ENCODE data around the gene TTC3. TPM values are rescaled to one million over a fixed set of nuclear protein-coding genes. Genes with fewer than 3 reads are reported as not detected.

Gene TTC3
- total RNA-seq, 1 donor = 372 TPM

DNA sequence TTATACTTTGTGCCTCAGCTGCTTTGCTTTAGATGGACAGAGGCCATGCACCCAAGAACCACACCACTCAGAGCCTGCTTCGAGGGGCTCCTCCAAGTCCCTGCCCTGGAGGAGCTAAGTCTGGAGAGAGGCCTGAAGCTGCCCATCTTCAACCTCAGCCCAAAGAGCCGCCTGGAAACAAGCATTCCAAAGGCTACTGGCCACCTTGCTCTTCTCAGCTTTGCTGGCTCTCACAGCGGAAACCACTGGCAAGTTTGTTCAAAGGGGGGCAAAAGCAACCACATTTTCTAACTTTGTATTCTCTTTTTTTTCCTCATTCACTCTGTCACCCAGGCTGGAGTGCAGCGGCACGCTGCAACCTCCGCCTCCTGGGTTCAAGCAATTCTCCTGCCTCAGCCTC, 170.9 kb downstream of the TTC3 start:
- TF ChIP-seq, protein P1, sequence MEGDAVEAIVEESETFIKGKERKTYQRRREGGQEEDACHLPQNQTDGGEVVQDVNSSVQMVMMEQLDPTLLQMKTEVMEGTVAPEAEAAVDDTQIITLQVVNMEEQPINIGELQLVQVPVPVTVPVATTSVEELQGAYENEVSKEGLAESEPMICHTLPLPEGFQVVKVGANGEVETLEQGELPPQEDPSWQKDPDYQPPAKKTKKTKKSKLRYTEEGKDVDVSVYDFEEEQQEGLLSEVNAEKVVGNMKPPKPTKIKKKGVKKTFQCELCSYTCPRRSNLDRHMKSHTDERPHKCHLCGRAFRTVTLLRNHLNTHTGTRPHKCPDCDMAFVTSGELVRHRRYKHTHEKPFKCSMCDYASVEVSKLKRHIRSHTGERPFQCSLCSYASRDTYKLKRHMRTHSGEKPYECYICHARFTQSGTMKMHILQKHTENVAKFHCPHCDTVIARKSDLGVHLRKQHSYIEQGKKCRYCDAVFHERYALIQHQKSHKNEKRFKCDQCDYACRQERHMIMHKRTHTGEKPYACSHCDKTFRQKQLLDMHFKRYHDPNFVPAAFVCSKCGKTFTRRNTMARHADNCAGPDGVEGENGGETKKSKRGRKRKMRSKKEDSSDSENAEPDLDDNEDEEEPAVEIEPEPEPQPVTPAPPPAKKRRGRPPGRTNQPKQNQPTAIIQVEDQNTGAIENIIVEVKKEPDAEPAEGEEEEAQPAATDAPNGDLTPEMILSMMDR (IDR thresholded peaks at IDR 0.05; ENCODE audit: insufficient read depth, low read length) = no peak
- no peak for DNase-seq (ENCODE audit: low read depth)

GRCh38 chr21:37244501-37245095, 171.5 kb downstream of the TTC3 start:
- TF ChIP-seq, protein P1 (IDR thresholded peaks at IDR 0.05; ENCODE audit: insufficient read depth, low read length) = no peak
- DNase-seq (ENCODE audit: low read depth) = no peak
- no peak overlapping the region for H3K4me3 ChIP-seq (ENCODE audit: low read depth, low read length)

More for the DNA sequence above, 170.9 kb downstream of the TTC3 start:
- no peak overlapping the region for H3K4me3 ChIP-seq (ENCODE audit: low read depth, low read length)

DNA sequence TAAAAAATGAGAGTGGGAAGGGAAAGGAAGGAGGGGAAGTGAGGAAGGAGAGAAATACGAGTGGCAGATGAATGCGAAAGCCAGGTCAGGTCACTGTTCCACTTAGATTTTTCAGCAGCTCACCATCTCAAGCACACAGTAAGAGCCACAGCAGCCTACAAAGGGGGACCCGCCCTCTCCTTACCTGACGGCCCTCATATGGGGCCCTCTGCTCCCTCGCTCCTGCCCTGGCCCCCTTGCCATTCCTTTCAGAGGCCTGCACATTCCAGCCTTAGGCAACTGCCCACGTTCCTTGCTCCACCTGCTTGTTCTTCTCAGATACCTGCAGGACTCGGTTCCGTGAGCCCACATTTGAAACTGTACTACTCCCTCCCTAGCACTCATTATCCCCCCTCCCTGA, 172.1 kb downstream of the TTC3 start:
- H3K4me3 ChIP-seq (ENCODE audit: low read depth, low read length) = no peak overlapping the region
- no peak for DNase-seq (ENCODE audit: low read depth)
- TF ChIP-seq, protein P1 (IDR thresholded peaks at IDR 0.05; ENCODE audit: insufficient read depth, low read length) = no peak

DNA sequence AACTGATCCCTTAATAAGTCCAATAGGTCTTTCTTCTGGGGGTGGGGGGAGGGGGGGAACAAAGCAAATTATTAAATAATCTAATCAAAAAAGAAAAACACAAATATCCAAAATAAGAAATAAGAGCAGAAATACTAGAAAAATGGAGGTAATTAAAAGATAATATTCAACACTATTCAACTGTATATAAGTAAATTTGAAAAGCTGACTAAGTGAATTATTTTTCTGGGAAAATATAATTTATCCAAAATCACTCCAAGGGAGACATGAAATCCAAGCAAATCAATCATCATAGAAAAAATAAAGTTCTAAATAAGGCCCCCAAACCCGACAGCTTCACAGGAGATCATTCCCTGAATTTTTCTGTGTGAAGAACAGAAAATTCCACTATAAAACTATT, 175.2 kb downstream of the TTC3 start:
- TF ChIP-seq, protein P1 (IDR thresholded peaks at IDR 0.05; ENCODE audit: insufficient read depth, low read length) = no peak
- no peak for DNase-seq (ENCODE audit: low read depth)
- H3K4me3 ChIP-seq (ENCODE audit: low read depth, low read length) = no peak overlapping the region

DNA sequence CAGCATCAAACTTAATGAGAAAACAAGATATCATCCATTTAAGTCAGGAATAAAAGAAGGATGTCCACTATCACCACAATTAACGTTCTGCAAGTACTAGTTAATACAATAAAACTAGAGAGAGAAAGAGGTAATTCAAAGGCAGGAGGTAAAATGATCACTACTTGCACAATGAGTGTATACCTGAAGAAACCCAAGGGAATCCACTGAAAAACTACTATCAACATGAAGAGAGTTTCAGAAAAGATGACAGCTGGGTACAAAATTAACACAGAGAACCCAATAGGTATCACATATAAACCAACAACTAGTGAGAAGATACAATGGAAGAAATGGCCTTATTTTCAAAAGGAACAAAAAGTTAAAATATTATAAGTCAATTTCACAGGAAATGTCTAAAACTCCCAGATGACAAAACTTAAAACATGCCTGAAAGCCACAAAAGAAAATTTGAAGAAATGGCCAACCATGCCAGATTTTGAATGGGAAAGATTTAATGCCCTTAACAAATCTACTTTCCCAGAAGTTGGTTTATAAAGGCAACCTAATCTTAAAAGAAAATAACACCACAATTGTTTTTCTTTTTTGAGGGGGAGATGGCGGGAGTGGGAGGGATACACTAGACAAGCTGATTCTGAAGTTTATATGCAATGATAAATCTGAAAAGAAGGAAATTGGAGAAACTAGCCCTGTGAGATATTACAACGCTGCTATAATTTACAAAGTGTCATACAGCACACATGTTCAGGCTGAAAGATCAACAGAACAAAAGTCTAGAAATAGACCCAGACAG, 176.3 kb downstream of the TTC3 start:
- no peak overlapping the region for H3K4me3 ChIP-seq (ENCODE audit: low read depth, low read length)
- TF ChIP-seq, protein P1 (IDR thresholded peaks at IDR 0.05; ENCODE audit: insufficient read depth, low read length) = no peak
- DNase-seq (ENCODE audit: low read depth) = no peak

DNA sequence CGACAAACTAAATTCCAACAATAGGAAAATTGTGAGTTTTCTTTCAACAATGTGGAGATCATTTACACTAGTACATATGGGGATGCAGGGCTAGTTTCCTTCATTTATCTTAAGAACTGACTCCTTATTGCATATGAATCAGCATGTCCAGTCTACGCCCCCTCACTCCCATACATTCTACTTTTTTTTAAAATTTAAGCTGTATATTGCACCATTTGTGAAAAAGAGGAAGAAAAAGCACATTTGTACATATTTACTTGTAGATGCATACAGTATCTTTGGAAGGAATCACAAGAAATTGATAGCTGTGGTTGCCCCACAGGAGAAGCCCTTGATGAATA, 178.2 kb downstream of the TTC3 start:
- no peak overlapping the region for H3K4me3 ChIP-seq (ENCODE audit: low read depth, low read length)
- TF ChIP-seq, protein P1 (IDR thresholded peaks at IDR 0.05; ENCODE audit: insufficient read depth, low read length) = no peak
- DNase-seq (ENCODE audit: low read depth) = no peak

Small RNA genes lying within 50 kb of the gene (small RNA-seq; reads per million reads assigned to genes)
- not detected for gene RN7SL678P
- not detected for gene RNU6-696P

Other genes starting within 250 kb of the TTC3 start
- 27.6 and 44.3 TPM in 2 replicates for gene HLCS, start 106.6 kb upstream of the TTC3 start, total RNA-seq (ENCODE audit: low replicate concordance)
- gene RIPPLY3, start 66.6 kb upstream of the TTC3 start, total RNA-seq (ENCODE audit: low replicate concordance) = not detected in 2 replicates
- 2.2 and 19.6 TPM in 2 replicates for gene PIGP, start 183 bp upstream of the TTC3 start, total RNA-seq (ENCODE audit: low replicate concordance)
- gene VPS26C, start 194.1 kb downstream of the TTC3 start, total RNA-seq (ENCODE audit: low replicate concordance) = 27.8 and 76.6 TPM in 2 replicates